ENCODE measurements around the gene XPO5. TPM values are rescaled to one million over a fixed set of nuclear protein-coding genes. Genes with fewer than 3 reads are reported as not detected.

The XPO5 gene
- total RNA-seq (ENCODE audit: low replicate concordance), result 17.6 and 29.0 TPM in 2 replicates

DNA sequence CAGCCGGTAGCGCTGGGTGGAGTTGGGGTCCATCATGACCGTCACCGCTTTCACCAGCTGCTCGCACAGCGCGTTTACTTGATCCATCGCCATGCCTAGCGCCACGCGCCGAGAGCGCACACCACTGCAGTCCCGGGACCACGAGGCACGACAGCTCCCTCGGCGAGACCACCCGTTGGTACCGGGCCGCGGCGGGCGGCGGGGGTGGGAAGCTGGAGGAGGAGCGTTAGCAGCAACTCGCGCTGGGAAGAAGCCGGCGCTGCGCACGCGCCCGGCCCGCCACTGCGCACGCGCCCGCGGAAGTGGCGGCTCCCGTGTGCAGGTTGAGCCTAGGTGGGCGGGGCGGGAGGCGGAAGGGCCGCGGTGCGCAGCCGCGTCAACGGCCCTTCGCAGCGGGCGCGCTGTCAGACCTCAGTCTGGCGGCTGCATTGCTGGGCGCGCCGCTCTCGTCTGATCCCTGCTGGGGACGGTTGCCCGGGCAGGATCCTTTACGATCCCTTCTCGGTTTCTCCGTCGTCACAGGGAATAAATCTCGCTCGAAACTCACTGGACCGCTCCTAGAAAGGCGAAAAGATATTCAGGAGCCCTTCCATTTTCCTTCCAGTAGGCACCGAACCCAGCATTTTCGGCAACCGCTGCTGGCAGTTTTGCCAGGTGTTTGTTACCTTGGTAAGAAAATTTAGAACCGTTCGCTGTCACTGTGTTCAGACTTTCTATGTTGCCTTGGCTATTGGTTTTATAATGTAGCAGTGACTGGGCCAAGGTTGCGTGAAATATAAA is at the start of gene XPO5, which contains the start of gene POLH:
Gene XPO5 (minus strand): TSS at position 267 of the 780 bp plus-strand sequence. CDS start 174 bp downstream, at position 93.
Gene POLH (plus strand): TSS at position 414 of the 780 bp plus-strand sequence. CDS start 6,135 bp downstream, outside the sequence.
- TF ChIP-seq, protein P1, sequence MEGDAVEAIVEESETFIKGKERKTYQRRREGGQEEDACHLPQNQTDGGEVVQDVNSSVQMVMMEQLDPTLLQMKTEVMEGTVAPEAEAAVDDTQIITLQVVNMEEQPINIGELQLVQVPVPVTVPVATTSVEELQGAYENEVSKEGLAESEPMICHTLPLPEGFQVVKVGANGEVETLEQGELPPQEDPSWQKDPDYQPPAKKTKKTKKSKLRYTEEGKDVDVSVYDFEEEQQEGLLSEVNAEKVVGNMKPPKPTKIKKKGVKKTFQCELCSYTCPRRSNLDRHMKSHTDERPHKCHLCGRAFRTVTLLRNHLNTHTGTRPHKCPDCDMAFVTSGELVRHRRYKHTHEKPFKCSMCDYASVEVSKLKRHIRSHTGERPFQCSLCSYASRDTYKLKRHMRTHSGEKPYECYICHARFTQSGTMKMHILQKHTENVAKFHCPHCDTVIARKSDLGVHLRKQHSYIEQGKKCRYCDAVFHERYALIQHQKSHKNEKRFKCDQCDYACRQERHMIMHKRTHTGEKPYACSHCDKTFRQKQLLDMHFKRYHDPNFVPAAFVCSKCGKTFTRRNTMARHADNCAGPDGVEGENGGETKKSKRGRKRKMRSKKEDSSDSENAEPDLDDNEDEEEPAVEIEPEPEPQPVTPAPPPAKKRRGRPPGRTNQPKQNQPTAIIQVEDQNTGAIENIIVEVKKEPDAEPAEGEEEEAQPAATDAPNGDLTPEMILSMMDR (IDR thresholded peaks at IDR 0.05; ENCODE audit: insufficient read depth, low read length), result peak; percentile 23
- peak; percentile 87 for DNase-seq (ENCODE audit: low read depth)
- peak within 1 kb of the TSS; percentile 97 for H3K4me3 ChIP-seq (ENCODE audit: low read depth, low read length)

DNA sequence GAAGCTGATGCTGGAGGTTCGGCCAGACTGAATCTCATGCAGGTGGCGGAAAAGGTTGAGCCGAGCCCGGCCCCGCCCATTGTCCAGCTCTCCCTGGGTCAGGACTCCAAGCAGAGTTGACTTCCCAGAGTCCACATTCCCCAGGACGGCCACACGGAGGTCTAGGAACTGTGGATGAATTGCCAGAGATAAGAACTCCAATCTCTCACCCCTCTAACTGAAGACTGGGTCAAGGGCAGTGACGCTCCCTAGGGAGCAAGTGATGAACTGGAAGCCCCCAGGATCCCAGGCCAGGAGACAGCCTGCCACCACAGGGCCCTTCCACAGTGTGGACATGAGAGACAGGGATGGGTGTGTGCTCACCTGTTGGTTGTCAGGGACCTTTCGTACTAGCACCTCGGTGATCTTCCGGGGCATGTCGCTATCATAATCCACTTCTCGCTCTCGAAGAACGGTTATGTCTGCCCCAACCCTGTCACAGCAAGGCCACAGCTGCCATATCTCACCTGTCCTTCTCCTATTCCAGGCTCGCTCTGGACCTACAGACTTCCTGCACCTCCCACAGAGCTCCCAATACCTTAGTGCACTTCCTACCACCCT is 49.7 kb upstream of the XPO5 start:
- TF ChIP-seq, protein P1 (IDR thresholded peaks at IDR 0.05; ENCODE audit: insufficient read depth, low read length), result no peak
- H3K4me3 ChIP-seq (ENCODE audit: low read depth, low read length), result no peak overlapping the region

DNA sequence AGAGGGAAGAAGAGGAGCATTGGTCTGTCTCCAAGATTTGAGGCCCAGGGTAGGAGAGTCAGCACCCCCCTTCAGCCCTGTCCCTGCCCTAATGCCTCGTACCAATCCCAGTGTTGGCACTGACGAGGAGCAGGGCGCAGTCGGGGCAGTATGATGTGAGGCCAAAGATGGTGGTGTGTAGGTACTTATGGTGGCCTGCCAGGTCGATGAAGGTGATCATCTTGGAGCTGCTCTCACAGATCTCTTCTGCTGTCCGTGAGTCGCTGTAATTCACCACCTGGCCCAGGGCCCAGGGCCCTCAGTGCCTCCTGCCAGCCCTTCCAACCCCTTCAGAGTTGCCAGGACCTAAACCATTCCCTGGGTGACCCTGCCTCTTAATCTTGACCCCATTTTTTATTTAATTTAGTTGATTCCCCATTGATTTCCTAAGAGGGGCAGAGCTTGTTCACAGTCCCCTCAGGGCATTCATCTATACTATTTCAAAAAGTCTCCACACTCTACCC is 49.0 kb upstream of the XPO5 start:
- TF ChIP-seq, protein P1 (IDR thresholded peaks at IDR 0.05; ENCODE audit: insufficient read depth, low read length), result no peak
- no peak for DNase-seq (ENCODE audit: low read depth)
- no peak overlapping the region for H3K4me3 ChIP-seq (ENCODE audit: low read depth, low read length)

More for the DNA sequence above, 49.7 kb upstream of the XPO5 start:
- DNase-seq (ENCODE audit: low read depth), result no peak

DNA sequence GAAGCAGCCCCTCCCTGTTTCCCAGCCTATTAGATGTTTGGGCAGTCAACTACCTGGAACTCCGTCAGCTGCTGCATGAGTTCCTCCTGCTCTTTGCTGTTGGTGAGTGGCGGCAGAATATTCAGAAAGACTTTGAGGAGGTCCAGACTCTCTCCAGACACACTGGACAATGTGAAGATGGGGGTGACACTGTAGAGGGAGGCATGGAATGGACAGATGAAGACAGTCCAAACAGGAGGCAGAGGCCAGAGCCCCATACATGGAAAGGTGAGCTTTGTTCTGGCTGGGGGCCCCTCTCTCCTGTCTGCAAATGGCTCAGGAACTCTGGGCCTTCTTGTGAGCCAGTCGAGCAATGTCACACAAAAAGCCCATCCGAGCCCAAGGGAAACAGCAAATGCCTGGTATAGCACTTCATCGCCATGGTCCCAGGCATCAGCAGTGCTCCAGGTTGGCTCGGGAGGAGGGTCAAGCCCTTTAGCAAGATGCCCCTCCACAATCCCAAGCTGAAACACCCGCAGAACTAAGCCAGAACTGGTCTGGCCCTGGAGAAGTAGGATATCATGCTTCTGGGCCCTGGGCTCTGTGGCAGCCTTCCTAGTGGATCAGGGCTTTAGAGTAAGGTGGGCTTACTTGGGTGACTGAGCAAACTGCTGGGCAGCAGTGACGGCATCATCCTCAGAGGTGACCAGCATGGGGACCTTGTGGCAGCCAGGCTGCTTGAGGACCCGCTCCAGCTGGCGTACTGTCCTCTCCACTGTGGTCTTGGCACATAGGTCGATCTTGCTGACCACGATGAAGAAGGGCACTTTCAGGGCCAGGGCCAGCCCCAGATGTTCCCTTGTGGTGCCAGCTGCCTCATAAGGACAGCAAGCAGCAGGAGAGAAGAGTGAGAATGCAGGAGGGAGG is 48.3 kb upstream of the XPO5 start:
- TF ChIP-seq, protein P1 (IDR thresholded peaks at IDR 0.05; ENCODE audit: insufficient read depth, low read length), result no peak
- no peak for DNase-seq (ENCODE audit: low read depth)
- H3K4me3 ChIP-seq (ENCODE audit: low read depth, low read length), result no peak overlapping the region

DNA sequence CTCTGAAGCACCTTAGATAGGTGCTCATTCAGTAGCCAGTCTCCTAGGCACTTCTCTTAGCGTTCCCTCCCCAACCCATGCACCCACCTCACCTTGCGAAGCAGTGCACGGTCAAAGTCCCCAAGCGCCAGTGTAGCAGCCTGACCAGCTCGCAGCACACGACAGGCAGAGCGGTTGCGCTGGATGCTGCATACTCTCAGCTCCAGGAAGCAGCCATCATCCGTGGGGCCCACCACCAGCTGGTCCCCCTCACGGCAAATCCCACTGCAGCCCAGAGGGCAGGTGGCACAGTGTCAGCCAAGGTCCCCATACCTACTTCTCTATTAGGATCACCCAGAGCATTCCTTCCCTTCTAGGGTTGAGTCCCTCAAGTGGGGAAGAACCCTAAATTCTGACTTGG is 46.7 kb upstream of the XPO5 start:
- DNase-seq (ENCODE audit: low read depth), result no peak
- H3K4me3 ChIP-seq (ENCODE audit: low read depth, low read length), result no peak overlapping the region
- TF ChIP-seq, protein P1 (IDR thresholded peaks at IDR 0.05; ENCODE audit: insufficient read depth, low read length), result no peak

DNA sequence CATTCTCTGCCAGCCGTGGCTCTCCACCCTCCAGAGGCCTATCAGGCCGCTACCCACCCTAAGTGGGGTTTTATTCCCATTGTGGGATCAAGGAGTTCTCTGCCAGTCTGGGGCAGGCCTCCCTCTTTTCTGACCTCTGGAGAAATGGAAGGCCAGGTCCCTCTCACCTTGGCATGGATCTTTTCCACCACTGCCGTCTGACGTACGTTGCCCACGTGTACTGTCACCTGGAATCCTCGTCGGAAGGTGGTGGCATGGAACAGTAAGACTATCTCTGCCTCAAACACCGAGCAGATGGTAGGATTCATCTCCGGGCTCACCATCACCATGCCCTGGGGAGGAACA is 46.0 kb upstream of the XPO5 start:
- TF ChIP-seq, protein P1 (IDR thresholded peaks at IDR 0.05; ENCODE audit: insufficient read depth, low read length), result no peak
- DNase-seq (ENCODE audit: low read depth), result no peak
- H3K4me3 ChIP-seq (ENCODE audit: low read depth, low read length), result no peak overlapping the region

Measured in fibroblast of the aortic adventitia (primary cell).